Lung (tissue), 12 donors: ENCODE data around the gene GALR3. TPM values are rescaled to one million over a fixed set of nuclear protein-coding genes. Genes with fewer than 3 reads are reported as not detected.
A peak's percentile ranks its signal among the peaks of the same experiment; 100 is the strongest.
"Not testable (repeated sequence)": the region's sequence is repeated elsewhere in the genome, so short reads cannot be mapped to it uniquely, and the experiment has no call there.

Experiments
- ATAC-seq: fragments of 200-7000 bp; cut with Tn5 transposase; one replicate; pipeline ENCODE4 v1.9.1; 2020; ENCODE audit warnings: moderate number of reproducible peaks; ENCODE audit not compliant: insufficient read depth, low FRiP score
- DNase-seq, 3 donors: peaks; one replicate each; pipeline ENCODE4 v3.0.0-alpha.2; 2013 to 2017
- H3K27ac ChIP-seq, 2 donors: one replicate each; pipeline ENCODE4 v1.5.1; 2013; ENCODE audit warnings: mild to moderate bottlenecking in 2 of 2, moderate library complexity in 2 of 2, control low read depth in 1 of 2, inconsistent platforms in 1 of 2, low read depth in 1 of 2, low read length in 1 of 2
- H3K27me3 ChIP-seq, 3 donors: one replicate each; pipeline ENCODE4 v1.5.1; 2013; ENCODE audit warnings: low read length in 2 of 3; ENCODE audit not compliant: control insufficient read depth in 3 of 3, insufficient read depth in 3 of 3
- H3K36me3 ChIP-seq, 4 donors: one replicate each; pipeline ENCODE4 v1.5.1; 2013; ENCODE audit warnings: low read length in 4 of 4, mild to moderate bottlenecking in 1 of 4, moderate library complexity in 1 of 4; ENCODE audit not compliant: control insufficient read depth in 4 of 4, insufficient read depth in 4 of 4
- H3K4me1 ChIP-seq, 5 donors: one replicate each; pipeline ENCODE4 v1.5.1; 2013; ENCODE audit warnings: low read length in 5 of 5, mild to moderate bottlenecking in 2 of 5, moderate library complexity in 1 of 5; ENCODE audit not compliant: control insufficient read depth in 5 of 5, insufficient read depth in 5 of 5
- H3K4me3 ChIP-seq: one replicate; pipeline ENCODE4 v1.5.1; 2013; ENCODE audit warnings: mild to moderate bottlenecking, control low read depth, moderate library complexity
- H3K9ac ChIP-seq, 2 donors: one replicate each; pipeline ENCODE4 v1.5.1; 2013; ENCODE audit warnings: low read length in 2 of 2, control low read depth in 1 of 2; ENCODE audit not compliant: insufficient read depth in 1 of 2
- H3K9me3 ChIP-seq, 4 donors: one replicate each; pipeline ENCODE4 v1.5.1; 2013; ENCODE audit warnings: low read length in 3 of 4, mild to moderate bottlenecking in 1 of 4, moderate library complexity in 1 of 4; ENCODE audit not compliant: control insufficient read depth in 4 of 4, insufficient read depth in 3 of 4
- WGBS, 2 donors: extraction: QIAGEN DNeasy Blood & Tissue Kit; methylation state at CpG; one replicate each; pipeline ENCODE4 v1.1.7; 2013; 5-methylcytosine and 5-hydroxymethylcytosine counted together
- polyA plus RNA-seq, 2 donors: library from polyadenylated mRNA; stranded (reverse); fragments of 200-250 nt; gene quantifications; one replicate each; pipeline ENCODE4 v1.2.1, GENCODE V29; 2013
- total RNA-seq, 2 donors: library from RNA; depleted of rRNA in 1 of 2; stranded (reverse); fragments of >200 nt in 1 of 2; gene quantifications; one replicate each; pipeline ENCODE4 v1.2.1, GENCODE V29; 2014 to 2021
- TF ChIP-seq, protein P1 (sequence below): IDR thresholded peaks from 2 replicates; pipeline ENCODE4 v1.5.1; 2012; ENCODE audit warnings: mild to moderate bottlenecking; ENCODE audit errors: control extremely low read depth, extremely low read depth
- donor health status: control.
- donor health status: control.
- donor health status: Bipolar disorder and iron deficiency.
- donor health status: healthy.
- donor health status: DM: yes; HTN: yes; CAD: no.

The GALR3 gene
- total and polyA plus RNA-seq, 4 donors, result not detected

DNA sequence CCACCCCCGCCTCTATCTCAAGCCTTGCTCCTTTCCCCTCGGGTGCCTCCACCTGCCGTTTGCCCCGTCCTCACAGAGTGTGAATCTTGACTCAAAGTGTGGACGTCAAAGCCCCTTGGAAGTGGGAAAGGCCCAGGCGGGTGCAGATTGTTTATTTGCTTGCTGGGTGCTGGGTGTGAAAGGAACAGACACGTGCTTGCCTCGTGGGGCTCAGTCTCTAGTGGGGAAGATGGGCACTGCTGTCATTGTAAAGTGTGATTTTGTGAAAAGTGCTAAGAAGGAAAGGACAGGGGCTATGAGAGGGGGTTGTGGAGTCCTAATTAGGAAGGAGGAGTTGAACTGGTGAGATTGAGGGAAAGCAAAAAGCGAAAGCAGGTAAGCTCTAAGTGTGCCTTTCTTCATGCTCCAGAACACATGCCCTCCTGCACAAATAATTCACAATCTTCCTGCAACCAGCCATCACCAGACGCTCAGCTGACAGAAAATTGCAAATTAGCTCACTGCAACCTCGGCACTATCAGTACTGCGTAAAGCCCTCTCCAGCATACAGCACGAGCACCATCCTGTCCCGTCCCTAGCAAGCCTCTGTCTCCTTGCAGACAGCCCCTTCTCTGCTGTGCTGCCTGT lies 25.2 kb upstream of the GALR3 start:
- Histone ChIP-seq H3K27me3 (no peaks in the 10 kb centered on the region), H3K4me3 (no peak overlapping the region), H3K4me1 (peaks cover 0 to 5% (median 2%) of the 10 kb centered on the region in 5 donors), H3K27ac (no peak overlapping the region), H3K9ac (no peak overlapping the region), H3K36me3 (no peaks in the 10 kb centered on the region), H3K9me3 (no peaks in the 10 kb centered on the region)
- WGBS, 2 donors, result 64 to 69% methylated on average over 14 of the region's 14 CpGs
- TF ChIP-seq, protein P1, sequence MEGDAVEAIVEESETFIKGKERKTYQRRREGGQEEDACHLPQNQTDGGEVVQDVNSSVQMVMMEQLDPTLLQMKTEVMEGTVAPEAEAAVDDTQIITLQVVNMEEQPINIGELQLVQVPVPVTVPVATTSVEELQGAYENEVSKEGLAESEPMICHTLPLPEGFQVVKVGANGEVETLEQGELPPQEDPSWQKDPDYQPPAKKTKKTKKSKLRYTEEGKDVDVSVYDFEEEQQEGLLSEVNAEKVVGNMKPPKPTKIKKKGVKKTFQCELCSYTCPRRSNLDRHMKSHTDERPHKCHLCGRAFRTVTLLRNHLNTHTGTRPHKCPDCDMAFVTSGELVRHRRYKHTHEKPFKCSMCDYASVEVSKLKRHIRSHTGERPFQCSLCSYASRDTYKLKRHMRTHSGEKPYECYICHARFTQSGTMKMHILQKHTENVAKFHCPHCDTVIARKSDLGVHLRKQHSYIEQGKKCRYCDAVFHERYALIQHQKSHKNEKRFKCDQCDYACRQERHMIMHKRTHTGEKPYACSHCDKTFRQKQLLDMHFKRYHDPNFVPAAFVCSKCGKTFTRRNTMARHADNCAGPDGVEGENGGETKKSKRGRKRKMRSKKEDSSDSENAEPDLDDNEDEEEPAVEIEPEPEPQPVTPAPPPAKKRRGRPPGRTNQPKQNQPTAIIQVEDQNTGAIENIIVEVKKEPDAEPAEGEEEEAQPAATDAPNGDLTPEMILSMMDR, result no peak
- DNase-seq (no peak), ATAC-seq (no peak)

- peaks cover 0 to 19% (median 8%) of the 10 kb centered on the region in 5 donors for H3K4me1 ChIP-seq
- ATAC-seq, DNase-seq, H3K36me3 ChIP-seq, H3K4me3 ChIP-seq, H3K27me3 ChIP-seq, H3K27ac ChIP-seq, H3K9me3 ChIP-seq, H3K9ac ChIP-seq: not testable (repeated sequence)
- WGBS, 2 donors, result 55 to 83% methylated on average over 9 of the region's 9 CpGs
These were observed 23.2 kb upstream of the GALR3 start for GRCh38 chr22:37799979-37800378.

DNA sequence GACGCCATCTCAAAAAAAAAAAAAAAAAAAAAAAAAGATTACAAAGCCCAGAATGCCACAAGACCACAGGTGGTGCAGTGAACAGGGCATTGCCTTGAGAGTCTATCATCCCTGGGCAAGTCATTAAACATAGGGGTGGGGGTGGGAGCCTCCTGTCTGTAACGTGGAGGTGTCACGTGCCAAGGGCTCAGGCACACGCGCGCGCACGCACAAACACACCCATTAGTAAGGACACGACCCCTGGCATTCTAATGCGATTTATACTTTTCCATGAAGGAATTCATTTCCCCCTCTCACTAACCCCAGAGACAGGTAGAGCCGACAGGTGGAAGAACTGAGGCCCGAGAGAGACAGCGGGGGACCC lies 21.3 kb upstream of the GALR3 start:
- Histone ChIP-seq H3K9me3 (no peaks in the 10 kb centered on the region), H3K27ac (peak overlapping the region in 1 of 2 donors; percentile 75), H3K4me1 (peaks cover 0 to 19% (median 8%) of the 10 kb centered on the region in 5 donors), H3K27me3 (no peaks in the 10 kb centered on the region), H3K9ac (peak overlapping the region in 1 of 2 donors; percentile 19), H3K36me3 (no peaks in the 10 kb centered on the region), H3K4me3 (peak overlapping the region; percentile 52)
- no peak for ATAC-seq
- DNase-seq, result peak; percentile 36 to 42 (median 39)
- WGBS, 2 donors, result 1 to 8% methylated on average over 12 to 13 of the region's 13 CpGs
- TF ChIP-seq, protein P1, result no peak

- Histone ChIP-seq H3K4me1 (peaks cover 0 to 19% (median 8%) of the 10 kb centered on the region in 5 donors), H3K27me3 (no peaks in the 10 kb centered on the region), H3K27ac (peak overlapping the region in 1 of 2 donors; percentile 75), H3K4me3 (peak overlapping the region; percentile 52), H3K36me3 (no peaks in the 10 kb centered on the region), H3K9me3 (no peaks in the 10 kb centered on the region), H3K9ac (peak overlapping the region in 1 of 2 donors; percentile 19)
- TF ChIP-seq, protein P1, result no peak
- WGBS, 2 donors, result 1 to 2% methylated on average over 44 to 63 of the region's 63 CpGs
- no peak for ATAC-seq
- peak; percentile 85 to 93 (median 88) for DNase-seq
These were observed 20.6 kb upstream of the GALR3 start for GRCh38 chr22:37802310-37803194.
